Hepatocyte (in vitro differentiated cells): ENCODE results near the gene ABHD8.

Experiments used
- EZH2 ChIP-seq: fragments of 200-600 bp; sonication (generic); IDR thresholded peaks from 2 replicates; pipeline ENCODE4 v1.6.1; 2016; ENCODE audit warnings: antibody characterized with exemption, mild to moderate bottlenecking, borderline replicate concordance
- EZH2phosphoT487 ChIP-seq: fragments of 200-600 bp; sonication (generic); IDR thresholded peaks from one replicate; pipeline ENCODE4 v1.6.1; 2018; ENCODE audit warnings: antibody characterized with exemption, mild to moderate bottlenecking, low read depth, moderate library complexity; ENCODE audit not compliant: unreplicated experiment, severe bottlenecking
- TF ChIP-seq, protein P1 (sequence below): fragments of 200-600 bp; sonication (generic); IDR thresholded peaks from 2 replicates; pipeline ENCODE4 v1.5.1; 2016; ENCODE audit warnings: antibody characterized with exemption, mild to moderate bottlenecking; ENCODE audit not compliant: poor library complexity

DNA sequence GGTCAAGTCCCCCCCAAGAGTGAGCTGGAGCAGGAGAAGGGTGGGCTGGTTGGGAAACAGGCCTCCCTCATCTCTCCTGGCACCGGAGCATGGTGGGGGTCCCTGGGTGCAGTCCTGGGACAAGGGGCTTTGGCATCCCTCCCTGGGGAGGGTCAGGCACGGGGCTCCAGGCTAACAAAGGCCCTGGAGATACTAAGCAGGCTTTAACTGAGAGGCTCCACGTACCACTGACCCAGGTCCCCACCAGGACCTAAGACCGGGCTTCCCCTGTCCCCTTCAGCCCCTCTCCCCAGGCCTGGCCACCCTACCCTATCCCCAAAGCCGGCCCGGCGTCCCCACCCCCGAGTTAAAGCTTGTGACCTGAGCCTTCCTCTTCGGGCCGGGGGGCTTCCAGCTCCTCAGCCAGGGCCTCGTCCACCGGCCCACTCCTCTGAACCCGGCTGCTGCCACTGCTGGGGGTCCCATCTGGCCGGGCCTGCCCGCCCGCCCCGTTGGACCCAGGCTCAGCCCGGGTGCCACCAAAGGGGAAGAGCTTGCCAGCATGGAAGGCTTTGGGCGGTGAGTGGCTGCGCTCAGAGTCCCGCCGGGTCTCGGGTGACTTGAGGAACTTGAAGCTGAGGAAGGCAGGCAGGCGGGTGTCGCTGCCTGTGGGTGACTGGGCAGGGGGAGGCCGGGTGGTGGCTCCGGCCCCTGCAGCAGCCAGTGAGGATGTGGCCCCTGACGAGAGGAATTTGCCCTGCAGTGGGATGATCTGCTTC is 21.3 kb upstream of the ABHD8 start:
- TF ChIP-seq EZH2 (no peak), EZH2phosphoT487 (no peak)
- TF ChIP-seq, protein P1, sequence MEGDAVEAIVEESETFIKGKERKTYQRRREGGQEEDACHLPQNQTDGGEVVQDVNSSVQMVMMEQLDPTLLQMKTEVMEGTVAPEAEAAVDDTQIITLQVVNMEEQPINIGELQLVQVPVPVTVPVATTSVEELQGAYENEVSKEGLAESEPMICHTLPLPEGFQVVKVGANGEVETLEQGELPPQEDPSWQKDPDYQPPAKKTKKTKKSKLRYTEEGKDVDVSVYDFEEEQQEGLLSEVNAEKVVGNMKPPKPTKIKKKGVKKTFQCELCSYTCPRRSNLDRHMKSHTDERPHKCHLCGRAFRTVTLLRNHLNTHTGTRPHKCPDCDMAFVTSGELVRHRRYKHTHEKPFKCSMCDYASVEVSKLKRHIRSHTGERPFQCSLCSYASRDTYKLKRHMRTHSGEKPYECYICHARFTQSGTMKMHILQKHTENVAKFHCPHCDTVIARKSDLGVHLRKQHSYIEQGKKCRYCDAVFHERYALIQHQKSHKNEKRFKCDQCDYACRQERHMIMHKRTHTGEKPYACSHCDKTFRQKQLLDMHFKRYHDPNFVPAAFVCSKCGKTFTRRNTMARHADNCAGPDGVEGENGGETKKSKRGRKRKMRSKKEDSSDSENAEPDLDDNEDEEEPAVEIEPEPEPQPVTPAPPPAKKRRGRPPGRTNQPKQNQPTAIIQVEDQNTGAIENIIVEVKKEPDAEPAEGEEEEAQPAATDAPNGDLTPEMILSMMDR = no peak
